GM12878 (cell line): ENCODE data around the gene SHC4.

Source experiments
- RFX5 ChIP-seq: IDR thresholded peaks from 2 replicates; pipeline ENCODE4 v1.6.1; 2011; ENCODE audit warnings: low read depth, low read length, improper control_type of control experiment
- SIN3A ChIP-seq: IDR thresholded peaks from 2 replicates; pipeline ENCODE4 v1.6.1; 2012; ENCODE audit warnings: low read depth, low read length, improper control_type of control experiment
- ZNF274 ChIP-seq: IDR thresholded peaks from one replicate; pipeline ENCODE4 v1.8.0; 2011; ENCODE audit not compliant: insufficient read length, insufficient read depth

DNA sequence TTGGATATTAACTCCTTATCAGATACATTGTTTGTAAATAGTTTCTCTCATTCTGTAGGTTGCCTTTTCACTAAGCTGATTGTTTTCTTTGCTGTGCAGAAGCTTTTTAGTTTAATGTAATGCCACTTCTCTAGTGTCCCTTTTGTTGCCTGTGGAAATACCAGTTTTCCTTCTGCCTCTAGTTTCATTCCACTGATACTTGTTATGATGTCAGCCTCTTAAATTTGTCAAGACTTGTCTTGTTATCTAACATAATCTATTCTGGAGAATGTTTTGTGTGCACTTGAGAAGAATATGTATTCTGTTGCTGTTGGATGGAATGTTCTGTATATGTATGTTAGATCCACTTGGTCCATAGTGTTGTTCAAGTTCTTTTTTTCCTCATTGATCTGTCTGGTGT is 134.8 kb downstream of the SHC4 start:
- no peak for TF ChIP-seq SIN3A
- no peak for TF ChIP-seq ZNF274
- no peak for TF ChIP-seq RFX5
